K562 (cell line): Measurements from ENCODE around the gene CCR9. TPM values are rescaled to one million over a fixed set of nuclear protein-coding genes. Genes with fewer than 3 reads are reported as not detected.

Experiments used
- ARID1B ChIP-seq: fragments of 450-650 bp; IDR thresholded peaks from 2 replicates; pipeline ENCODE4 v1.6.1; 2016; ENCODE audit warnings: antibody characterized with exemption, mild to moderate bottlenecking, inconsistent platforms
- ATF1 ChIP-seq, 2 experiments: fragments of 450-650 bp in 1 of 2; IDR thresholded peaks; 2 replicates each; pipeline ENCODE4 v1.6.1; 2016; ENCODE audit warnings: missing compliant biosample characterization in 1 of 2, missing genetic modification characterization in 1 of 2
- CBFA2T2 ChIP-seq: fragments of 450-650 bp; conservative IDR thresholded peaks from 2 replicates; pipeline ENCODE4 v1.6.1; 2017; ENCODE audit warnings: mild to moderate bottlenecking
- CBFB ChIP-seq: sonication (generic); formaldehyde crosslinking; IDR thresholded peaks from 2 replicates; pipeline ENCODE4 v1.4.0; 2020; ENCODE audit warnings: mild to moderate bottlenecking, missing genetic modification reagents
- DACH1 ChIP-seq: fragments of 450-650 bp; IDR thresholded peaks from 2 replicates; pipeline ENCODE4 v1.6.1; 2018; ENCODE audit not compliant: partially characterized antibody
- DPF2 ChIP-seq: fragments of 450-650 bp; IDR thresholded peaks from 2 replicates; pipeline ENCODE4 v1.6.1; 2016
- FOXA3 ChIP-seq, 2 experiments: fragments of 450-650 bp in 1 of 2; sonication (generic) in 1 of 2; formaldehyde crosslinking; IDR thresholded peaks in 1 of 2; conservative IDR thresholded peaks in 1 of 2; 2 replicates each; pipeline versions ENCODE4 v1.4.0 to v1.8.0; 2020 to 2022; ENCODE audit warnings: mild to moderate bottlenecking in 2 of 2, missing genetic modification reagents in 1 of 2
- HMBOX1 ChIP-seq: sonication (generic); IDR thresholded peaks from 2 replicates; pipeline ENCODE4 v1.6.1; 2016
- LEF1 ChIP-seq: fragments of 450-650 bp; IDR thresholded peaks from 2 replicates; pipeline ENCODE4 v1.6.1; 2016; ENCODE audit warnings: mild to moderate bottlenecking
- MNT ChIP-seq, 2 experiments: fragments of 450-650 bp; conservative IDR thresholded peaks; 2 replicates each; pipeline ENCODE4 v1.6.1; 2017; ENCODE audit warnings: mild to moderate bottlenecking in 2 of 2, moderate library complexity in 2 of 2
- MYC ChIP-seq, 2 experiments: fragments of 250-450 bp in 1 of 2; sonication (Bioruptor Pico) in 1 of 2; IDR thresholded peaks; 2 replicates each; pipeline versions ENCODE4 v1.5.1 to v1.6.1; 2012 to 2021; ENCODE audit warnings: low read depth in 2 of 2, borderline replicate concordance in 1 of 2, improper control_type of control experiment in 1 of 2, low read length in 1 of 2, mild to moderate bottlenecking in 1 of 2, moderate library complexity in 1 of 2
- POLR3A ChIP-seq: IDR thresholded peaks from 2 replicates; pipeline ENCODE4 v1.6.1; 2011; ENCODE audit warnings: borderline replicate concordance, mild to moderate bottlenecking, moderate library complexity; ENCODE audit not compliant: insufficient read length, insufficient read depth; ENCODE audit errors: extremely low read depth
- SLC30A9 ChIP-seq: fragments of 250-450 bp; sonication (Bioruptor Pico); IDR thresholded peaks from 2 replicates; pipeline ENCODE4 v1.8.0; 2022; ENCODE audit warnings: mild to moderate bottlenecking, moderate library complexity
- TEAD4 ChIP-seq, 2 experiments: sonication (generic) in 1 of 2; formaldehyde crosslinking in 1 of 2; IDR thresholded peaks; 2 replicates each; pipeline versions ENCODE4 v1.6.1 to v1.8.0; 2012 to 2022; ENCODE audit warnings: borderline replicate concordance in 1 of 2, inconsistent platforms in 1 of 2, low read length in 1 of 2, mild to moderate bottlenecking in 1 of 2, missing genetic modification reagents in 1 of 2
- TRIM28 ChIP-seq: fragments of 450-650 bp; IDR thresholded peaks from 2 replicates; pipeline ENCODE4 v1.6.1; 2017
- ZNF76 ChIP-seq: fragments of 250-450 bp; sonication (Bioruptor Pico); IDR thresholded peaks from 2 replicates; pipeline ENCODE4 v1.4.0; 2020; ENCODE audit warnings: mild to moderate bottlenecking, moderate library complexity, borderline replicate concordance
- polyA plus RNA-seq, 8 experiments: library from polyadenylated mRNA; depleted of rRNA in 4 of 8; stranded (reverse) in 5 of 8; unstranded in 3 of 8; fragments of >200 nt; fragmentation: Nextera tagmentation in 2 of 8; fragmentation: Illumina TruSeq in 1 of 8; extraction: Ambion mirVana in 2 of 8; extraction: Trizol in 1 of 8; gene quantifications; 2 replicates each; pipeline versions ENCODE4 v1.2.1 to v1.2.3, GENCODE V29; 2011 to 2014; ENCODE audit warnings: inconsistent platforms in 1 of 8, missing spikeins in 1 of 8
- total RNA-seq, 7 experiments: library from RNA; depleted of rRNA in 6 of 7; stranded (reverse); fragments of >200 nt in 6 of 7; fragmentation: Illumina TruSeq in 2 of 7; extraction: Trizol in 2 of 7; gene quantifications; 2 replicates each; pipeline versions ENCODE4 v1.2.1 to v1.2.3, GENCODE V29; 2011 to 2021; ENCODE audit warnings: low replicate concordance in 1 of 7
- TF ChIP-seq, protein P1 (sequence below): sonication (generic); formaldehyde crosslinking; IDR thresholded peaks from 2 replicates; pipeline ENCODE4 v1.5.0; 2020; ENCODE audit warnings: missing genetic modification reagents
- TF ChIP-seq, protein P2 (sequence below): fragments of 250-450 bp; sonication (Bioruptor Pico); IDR thresholded peaks from 2 replicates; pipeline ENCODE4 v1.5.0; 2021; ENCODE audit warnings: mild to moderate bottlenecking, moderate library complexity
- TF ChIP-seq, protein P3 (sequence below): fragments of 450-650 bp; IDR thresholded peaks from 2 replicates; pipeline ENCODE4 v1.6.1; 2016; ENCODE audit warnings: low read depth, mild to moderate bottlenecking, moderate library complexity

Gene CCR9
- total and polyA plus RNA-seq, 9 of the 15 experiments (the other 6 are each of a cell fraction or from before 2014, with no cell fraction given), result not detected

GRCh38 chr3:45874677-45875346, 11.5 kb upstream of the CCR9 start (continued):
- TF ChIP-seq MYC (IDR thresholded peaks at IDR 0.05; ENCODE audit: low read depth, low read length), result 0 out of 2 replicates have a peak, but pooled peaks have one; percentile 42
- TF ChIP-seq MYC (CRISPR knock-in tag; IDR thresholded peaks at IDR 0.05; ENCODE audit: borderline replicate concordance, low read depth), result no peak
- no peak for TF ChIP-seq SLC30A9 (CRISPR knock-in tag)
- TF ChIP-seq, protein P1, sequence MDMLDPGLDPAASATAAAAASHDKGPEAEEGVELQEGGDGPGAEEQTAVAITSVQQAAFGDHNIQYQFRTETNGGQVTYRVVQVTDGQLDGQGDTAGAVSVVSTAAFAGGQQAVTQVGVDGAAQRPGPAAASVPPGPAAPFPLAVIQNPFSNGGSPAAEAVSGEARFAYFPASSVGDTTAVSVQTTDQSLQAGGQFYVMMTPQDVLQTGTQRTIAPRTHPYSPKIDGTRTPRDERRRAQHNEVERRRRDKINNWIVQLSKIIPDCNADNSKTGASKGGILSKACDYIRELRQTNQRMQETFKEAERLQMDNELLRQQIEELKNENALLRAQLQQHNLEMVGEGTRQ, result peak; percentile 47; the same call in 1 of the 2 replicates
- peak; percentile 40; the same call in 1 of the 2 replicates for TF ChIP-seq DPF2
- TF ChIP-seq ZNF76 (CRISPR knock-in tag), result no peak
- TF ChIP-seq TRIM28, result peak; percentile 63; the same call in 1 of the 2 replicates
- no peak for TF ChIP-seq POLR3A
- peak in 1 of 2 experiments; percentile 81; a peak in 2 of 4 replicates for TF ChIP-seq FOXA3 (CRISPR knock-in tag; conservative IDR thresholded peaks at IDR 0.05 in 1 of 2, IDR thresholded peaks at IDR 0.05 in 1 of 2)
- peak; percentile 70 for TF ChIP-seq ARID1B
- TF ChIP-seq DACH1, result peak; percentile 25
- TF ChIP-seq ATF1 (CRISPR knock-in tag; IDR thresholded peaks at IDR 0.05), result no peak
- 0 out of 2 replicates have a peak, but pooled peaks have one; percentile 19 for TF ChIP-seq ATF1 (tag; IDR thresholded peaks at IDR 0.05)
- 0 out of 2 replicates have a peak, but pooled peaks have one; percentile 19 for TF ChIP-seq LEF1
- peak; percentile 73 for TF ChIP-seq CBFA2T2
- peak; percentile 93 for TF ChIP-seq HMBOX1
- TF ChIP-seq, protein P2, sequence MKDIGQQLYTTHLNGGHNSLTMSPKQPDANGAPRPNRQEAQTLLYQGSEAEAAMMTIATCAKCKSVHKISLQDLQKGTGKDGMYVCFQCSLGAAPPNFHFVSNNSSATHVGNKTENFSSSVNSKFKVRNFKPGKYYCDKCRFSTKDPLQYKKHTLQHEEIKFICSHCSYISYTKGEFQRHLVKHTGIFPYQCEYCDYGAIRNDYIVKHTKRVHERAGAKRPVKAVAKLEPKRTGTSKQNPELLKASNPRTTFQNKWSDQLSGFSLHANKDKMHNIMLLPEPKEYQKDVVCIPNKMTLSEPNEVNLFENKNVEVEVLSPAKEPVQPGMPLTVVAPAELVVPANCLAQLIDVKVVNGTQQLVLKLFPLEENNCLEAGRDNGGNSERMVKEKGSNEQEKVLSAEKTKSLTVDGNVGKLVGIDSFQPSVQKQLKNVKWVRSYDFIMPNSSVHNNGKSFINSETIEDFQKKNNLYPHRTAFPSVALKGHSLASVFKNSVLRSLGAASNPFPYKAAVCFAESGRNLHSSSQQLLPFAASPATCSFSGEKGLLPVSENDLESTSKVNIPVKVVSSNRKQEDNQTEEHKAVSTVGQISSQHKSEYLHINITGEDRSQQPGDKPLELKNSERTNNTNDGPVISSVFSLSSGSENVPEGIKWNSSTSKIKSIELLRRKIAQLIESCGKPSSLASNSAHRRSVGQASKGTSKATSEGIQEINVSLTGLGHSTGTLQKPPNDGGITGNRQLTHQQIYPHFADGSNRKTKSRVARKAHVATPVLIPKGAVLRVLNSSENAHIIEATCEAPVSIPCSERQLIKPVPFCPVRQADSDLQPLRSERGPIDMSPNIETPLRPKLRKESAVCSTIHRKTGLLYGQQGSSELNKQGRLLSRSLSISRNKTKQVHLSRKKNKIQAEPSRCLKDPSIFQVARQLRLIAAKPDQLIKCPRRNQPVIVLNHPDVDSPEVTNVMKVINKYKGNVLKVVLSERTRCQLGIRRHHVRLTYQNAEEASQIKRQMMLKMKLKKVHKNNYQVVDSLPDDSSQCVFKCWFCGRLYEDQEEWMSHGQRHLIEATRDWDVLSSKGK (CRISPR knock-in tag), result no peak
- peak; percentile 30 to 55; a peak in 2 of 4 replicates for TF ChIP-seq MNT (conservative IDR thresholded peaks at IDR 0.05)
- TF ChIP-seq, protein P3, sequence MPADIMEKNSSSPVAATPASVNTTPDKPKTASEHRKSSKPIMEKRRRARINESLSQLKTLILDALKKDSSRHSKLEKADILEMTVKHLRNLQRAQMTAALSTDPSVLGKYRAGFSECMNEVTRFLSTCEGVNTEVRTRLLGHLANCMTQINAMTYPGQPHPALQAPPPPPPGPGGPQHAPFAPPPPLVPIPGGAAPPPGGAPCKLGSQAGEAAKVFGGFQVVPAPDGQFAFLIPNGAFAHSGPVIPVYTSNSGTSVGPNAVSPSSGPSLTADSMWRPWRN, result no peak
- peak; percentile 64 for TF ChIP-seq TEAD4 (IDR thresholded peaks at IDR 0.05; ENCODE audit: low read length)
- TF ChIP-seq TEAD4 (CRISPR knock-in tag; IDR thresholded peaks at IDR 0.05; ENCODE audit: borderline replicate concordance), result no peak
- TF ChIP-seq CBFB (CRISPR knock-in tag), result no peak
